ENCODE data around the gene ANGPTL4.
A peak's percentile ranks its signal among the peaks of the same experiment; 100 is the strongest.
"Not testable (repeated sequence)": the region's sequence is repeated elsewhere in the genome, so short reads cannot be mapped to it uniquely, and the experiment has no call there.

ANGPTL4 gene

DNA sequence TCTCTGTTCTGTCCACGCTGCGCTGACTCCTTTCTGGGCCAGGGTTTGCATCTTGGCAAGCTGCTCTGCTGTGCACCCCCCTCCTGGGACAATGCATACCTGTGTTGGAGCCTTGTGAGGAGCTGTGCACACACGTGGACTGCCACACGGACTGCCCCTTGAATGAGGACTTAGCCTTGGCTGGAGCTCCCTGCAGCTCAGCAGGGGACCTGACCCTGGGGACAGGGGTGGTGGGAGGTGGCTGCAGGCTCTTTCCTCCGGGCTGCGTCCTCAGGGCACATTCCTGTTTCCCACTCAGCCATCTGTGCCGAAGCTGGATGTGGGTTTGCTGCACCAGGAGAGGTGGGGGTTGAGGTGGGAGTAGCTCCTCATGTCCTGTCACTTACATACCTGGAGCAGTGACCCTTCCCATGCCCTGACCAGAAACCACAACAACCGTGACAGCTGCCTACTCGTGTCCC lies 34.4 kb downstream of the ANGPTL4 start:
- Mint-ChIP-seq H3K4me3 (no peak overlapping the region), H3K27ac (no peak overlapping the region), H3K4me1 (peaks cover 14% of the 10 kb centered on the region), H3K27me3 (no peaks in the 10 kb centered on the region), H3K9me3 (no peaks in the 10 kb centered on the region), H3K36me3 (ENCODE audit: low read depth) (no peaks in the 10 kb centered on the region)
- ATAC-seq, result no peak
- no peak for DNase-seq

DNA sequence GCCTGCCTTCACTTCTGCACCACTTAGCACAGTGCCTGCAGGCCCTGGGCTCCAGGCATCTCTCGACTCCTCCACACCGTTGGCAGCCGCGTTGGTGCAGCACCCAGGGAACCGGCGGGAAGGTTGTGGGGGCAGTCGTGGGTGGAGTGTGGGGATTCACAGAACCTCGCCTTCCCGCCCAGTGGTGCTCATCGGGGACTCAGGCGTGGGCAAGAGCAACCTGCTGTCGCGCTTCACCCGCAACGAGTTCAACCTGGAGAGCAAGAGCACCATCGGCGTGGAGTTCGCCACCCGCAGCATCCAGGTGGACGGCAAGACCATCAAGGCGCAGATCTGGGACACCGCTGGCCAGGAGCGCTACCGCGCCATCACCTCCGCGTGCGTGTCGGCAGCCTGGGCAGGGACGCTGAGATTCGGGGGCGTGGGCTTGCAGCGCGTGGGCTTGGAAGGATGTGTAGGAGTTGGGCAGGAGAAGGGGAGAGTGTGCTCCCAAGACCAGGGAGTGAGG lies 35.8 kb downstream of the ANGPTL4 start:
- ATAC-seq (no peak), DNase-seq (no peak)
- Mint-ChIP-seq H3K9me3 (no peaks in the 10 kb centered on the region), H3K4me1 (peaks cover 14% of the 10 kb centered on the region), H3K27ac (no peak overlapping the region), H3K36me3 (ENCODE audit: low read depth) (peaks cover 3% of the 10 kb centered on the region), H3K4me3 (no peak overlapping the region), H3K27me3 (no peaks in the 10 kb centered on the region)

DNA sequence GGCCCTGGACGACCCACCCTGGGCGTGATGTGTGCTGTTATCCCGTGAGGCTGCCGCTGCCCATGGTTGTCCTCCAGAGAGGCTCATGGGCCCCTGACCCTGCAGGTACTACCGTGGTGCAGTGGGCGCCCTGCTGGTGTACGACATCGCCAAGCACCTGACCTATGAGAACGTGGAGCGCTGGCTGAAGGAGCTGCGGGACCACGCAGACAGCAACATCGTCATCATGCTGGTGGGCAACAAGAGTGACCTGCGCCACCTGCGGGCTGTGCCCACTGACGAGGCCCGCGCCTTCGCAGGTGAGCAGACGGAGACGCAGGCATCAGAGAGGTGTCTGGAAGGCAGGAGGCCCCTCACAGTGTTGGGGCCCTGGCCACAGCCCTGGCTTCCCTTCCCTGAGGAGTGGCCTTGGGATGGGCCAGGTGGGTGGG lies 38.0 kb downstream of the ANGPTL4 start:
- H3K36me3 Mint-ChIP-seq (ENCODE audit: low read depth), result peaks cover 5% of the 10 kb centered on the region
- no peak for ATAC-seq
- H3K27me3 Mint-ChIP-seq, result no peaks in the 10 kb centered on the region
- H3K9me3 Mint-ChIP-seq, result no peaks in the 10 kb centered on the region
- no peak for DNase-seq
- peaks cover 5% of the 10 kb centered on the region for H3K4me1 Mint-ChIP-seq
- H3K4me3 Mint-ChIP-seq, result no peak overlapping the region
- H3K27ac Mint-ChIP-seq, result no peak overlapping the region

DNA sequence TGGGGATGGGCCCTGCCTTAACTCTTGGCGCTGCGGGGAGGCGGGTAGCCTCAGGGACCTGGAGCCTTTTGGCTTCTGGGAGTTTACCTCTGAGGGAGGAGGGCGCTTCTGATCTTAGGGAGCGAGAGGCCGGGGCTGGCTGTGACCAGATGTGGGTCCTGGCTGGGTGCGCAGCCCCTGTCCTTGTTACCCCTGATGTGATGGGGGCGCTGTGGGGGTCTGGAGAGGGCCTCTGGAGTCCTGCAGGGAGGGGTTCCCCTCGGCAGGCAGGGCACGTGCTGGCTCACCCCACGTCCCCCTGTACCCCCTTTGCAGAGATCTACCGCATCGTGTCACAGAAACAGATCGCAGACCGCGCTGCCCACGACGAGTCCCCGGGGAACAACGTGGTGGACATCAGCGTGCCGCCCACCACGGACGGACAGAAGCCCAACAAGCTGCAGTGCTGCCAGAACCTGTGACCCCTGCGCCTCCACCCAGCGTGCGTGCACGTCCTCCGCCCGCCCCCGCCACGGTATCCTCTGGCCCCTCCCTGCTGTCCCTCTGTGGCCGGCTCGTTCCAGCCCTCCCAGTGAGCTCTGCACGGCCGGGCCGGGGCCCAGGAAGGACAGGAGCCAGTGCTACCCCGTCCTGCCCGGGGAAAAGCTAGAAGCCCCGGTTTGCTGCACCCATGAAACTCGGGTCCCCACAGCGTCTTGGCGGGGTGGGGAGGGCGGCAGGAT lies 39.3 kb downstream of the ANGPTL4 start:
- H3K27me3 Mint-ChIP-seq, result no peaks in the 10 kb centered on the region

DNA sequence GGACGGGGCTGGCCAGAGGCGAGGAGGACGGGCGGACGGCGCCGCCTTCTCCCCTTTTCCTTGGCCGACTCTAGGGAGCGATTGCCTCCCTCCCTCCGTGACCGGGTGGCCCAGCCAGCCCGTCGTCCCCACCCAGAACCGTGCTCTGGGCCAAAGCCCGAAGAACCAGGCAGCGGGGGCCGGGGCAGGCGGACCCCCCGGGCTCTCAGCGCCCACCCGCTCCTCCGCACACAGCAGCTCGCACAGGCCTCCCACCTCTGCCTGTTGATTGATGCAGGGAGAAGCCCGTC lies 39.8 kb downstream of the ANGPTL4 start:
- Mint-ChIP-seq H3K36me3 (ENCODE audit: low read depth) (peaks cover 5% of the 10 kb centered on the region), H3K9me3 (no peaks in the 10 kb centered on the region), H3K27me3 (no peaks in the 10 kb centered on the region), H3K4me3 (no peak overlapping the region), H3K27ac (no peak overlapping the region), H3K4me1 (no peaks in the 10 kb centered on the region)
- ATAC-seq (no peak), DNase-seq (no peak)

More for the DNA sequence above, 39.3 kb downstream of the ANGPTL4 start:
- ATAC-seq (no peak), DNase-seq (no peak)
- Mint-ChIP-seq H3K4me1 (no peaks in the 10 kb centered on the region), H3K27ac (no peak overlapping the region), H3K9me3 (no peaks in the 10 kb centered on the region), H3K4me3 (no peak overlapping the region), H3K36me3 (ENCODE audit: low read depth) (peaks cover 5% of the 10 kb centered on the region)

DNA sequence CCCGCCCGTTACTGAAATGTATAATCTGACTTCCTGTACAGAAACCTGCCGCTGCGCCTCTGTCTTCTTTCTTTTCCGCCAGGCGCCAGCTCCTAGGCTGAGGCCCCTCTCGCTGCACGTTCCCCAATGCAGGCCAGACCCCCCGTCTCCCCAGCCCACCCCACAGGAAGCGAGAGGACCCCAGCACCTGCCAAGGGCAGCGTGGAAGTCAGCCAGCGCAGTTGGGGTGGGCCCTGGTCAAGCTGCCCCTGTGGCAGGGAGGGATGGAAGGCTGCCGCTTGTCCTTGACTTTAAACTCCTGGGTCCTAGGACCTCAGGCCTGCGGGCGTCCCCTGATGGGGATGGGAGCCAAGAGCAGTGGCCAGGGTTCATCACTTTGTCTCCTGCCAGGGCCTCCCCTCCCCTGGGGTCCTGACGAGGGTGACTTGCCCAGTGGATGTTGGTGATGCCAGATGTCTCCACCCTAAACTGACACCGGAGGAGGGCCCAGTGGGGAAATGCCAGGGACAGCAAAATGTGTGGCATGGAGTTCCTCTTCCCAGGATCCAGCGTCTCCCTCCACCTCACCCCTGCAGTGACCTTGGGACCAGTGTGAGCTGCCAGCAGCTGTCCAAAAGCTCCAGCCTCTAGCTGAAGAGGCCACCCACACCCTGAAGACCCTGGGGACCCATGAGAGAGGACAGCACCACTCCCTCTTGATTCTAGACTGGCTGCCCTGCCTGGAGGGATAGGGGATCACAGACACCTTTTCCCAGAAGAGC lies 40.6 kb downstream of the ANGPTL4 start:
- H3K36me3 Mint-ChIP-seq (ENCODE audit: low read depth), result peaks cover 5% of the 10 kb centered on the region
- H3K4me3 Mint-ChIP-seq, result no peak overlapping the region
- no peaks in the 10 kb centered on the region for H3K4me1 Mint-ChIP-seq
- H3K27me3 Mint-ChIP-seq, result no peaks in the 10 kb centered on the region
- ATAC-seq (no peak), DNase-seq (no peak)
- no peaks in the 10 kb centered on the region for H3K9me3 Mint-ChIP-seq
- no peak overlapping the region for H3K27ac Mint-ChIP-seq

DNA sequence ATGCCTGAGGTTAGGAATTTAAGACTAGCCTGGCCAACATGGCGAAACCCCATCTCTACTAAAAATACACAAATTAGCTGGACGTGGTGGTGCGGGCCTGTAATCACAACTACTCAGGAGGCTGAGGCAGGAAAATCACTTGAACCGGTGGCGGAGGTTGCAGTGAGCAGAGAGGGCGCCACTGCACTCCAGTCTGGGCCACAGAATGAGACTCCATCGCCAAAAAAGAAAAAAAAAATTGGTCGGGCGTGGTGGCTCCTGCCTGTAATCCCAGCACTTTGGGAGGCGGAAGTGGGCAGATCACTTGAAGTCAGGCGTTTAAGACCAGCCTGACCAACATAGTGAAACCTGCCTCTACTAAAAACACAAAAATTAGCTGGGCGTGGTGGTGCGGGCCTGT lies 46.8 kb downstream of the ANGPTL4 start:
- DNase-seq; H3K4me1 Mint-ChIP-seq; H3K36me3 Mint-ChIP-seq (ENCODE audit: low read depth); H3K27me3 Mint-ChIP-seq; H3K9me3 Mint-ChIP-seq; H3K4me3 Mint-ChIP-seq; ATAC-seq; H3K27ac Mint-ChIP-seq: not testable (repeated sequence)

DNA sequence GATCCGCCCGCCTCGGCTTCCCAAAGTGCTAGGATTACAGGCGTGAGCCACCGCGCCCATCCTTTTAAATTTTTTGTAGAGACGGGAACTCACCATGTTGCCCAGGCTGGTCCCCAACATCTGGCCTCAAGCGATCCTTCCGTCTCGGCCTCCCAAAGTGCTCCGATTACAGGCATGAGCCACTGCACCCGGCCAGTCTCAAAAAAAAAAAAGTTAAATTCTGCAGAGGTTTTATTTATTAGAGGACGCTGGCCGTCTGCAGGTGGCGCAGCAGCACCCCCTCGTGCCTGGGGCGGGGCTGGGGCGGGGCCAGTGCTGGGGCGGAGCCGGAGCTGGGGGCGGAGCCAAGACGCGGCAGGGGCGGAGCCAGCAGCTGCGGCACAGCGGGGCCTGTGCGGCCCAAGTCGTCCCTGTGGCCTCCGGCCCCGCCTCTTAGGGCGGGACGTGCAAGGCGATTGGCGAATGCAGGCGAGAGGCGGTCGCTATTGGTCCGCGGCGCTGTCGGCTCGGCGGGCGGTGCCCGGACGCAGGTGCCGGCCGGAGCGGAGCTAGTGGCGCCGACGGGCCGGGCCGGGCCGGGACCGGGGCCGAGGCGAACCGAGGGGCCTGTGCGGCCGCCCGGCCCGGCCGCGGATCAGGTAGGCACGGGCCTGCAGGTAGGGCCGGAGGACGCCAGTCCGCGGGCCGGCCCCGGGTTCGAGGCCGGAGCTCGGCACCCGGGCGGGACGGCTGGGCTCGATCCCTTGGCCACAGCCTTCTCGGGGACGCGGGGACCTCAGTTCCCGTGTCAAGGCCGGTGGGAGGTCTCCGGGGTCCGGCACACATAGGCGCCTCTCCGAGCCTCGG lies 49.1 kb downstream of the ANGPTL4 start, which contains the start of gene MARCHF2:
Gene MARCHF2 (plus strand): TSS at position 523 of the 846 bp plus-strand sequence. CDS start 8,536 bp downstream, outside the sequence.
- H3K4me1 Mint-ChIP-seq, result peaks cover 7% of the 10 kb centered on the region
- peak; percentile 100 for ATAC-seq

DNA sequence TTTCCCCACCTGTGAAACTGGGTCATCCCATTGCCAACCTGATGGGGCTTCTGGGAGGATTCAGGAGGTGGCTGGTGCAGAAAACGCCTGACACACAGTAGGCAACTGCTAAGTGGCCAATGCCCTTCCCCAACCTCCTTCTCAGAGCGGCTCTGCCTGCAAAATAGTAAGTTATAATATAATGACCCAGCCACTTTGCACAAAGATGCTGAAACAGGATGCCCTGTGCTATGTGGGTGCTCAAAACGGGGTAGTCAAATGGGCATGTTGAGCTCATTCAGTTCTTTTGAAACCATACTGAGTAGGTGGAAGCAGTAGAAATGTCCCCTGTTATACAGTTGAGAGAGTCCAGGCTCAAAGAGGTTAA lies 49.7 kb downstream of the ANGPTL4 start:
- peaks cover 7% of the 10 kb centered on the region for H3K4me1 Mint-ChIP-seq
- H3K27ac Mint-ChIP-seq, result no peak overlapping the region
- H3K4me3 Mint-ChIP-seq, result peak overlapping the region; percentile 70
- DNase-seq (no peak), ATAC-seq (no peak)
- no peaks in the 10 kb centered on the region for H3K9me3 Mint-ChIP-seq
- H3K36me3 Mint-ChIP-seq (ENCODE audit: low read depth), result no peaks in the 10 kb centered on the region
- H3K27me3 Mint-ChIP-seq, result no peaks in the 10 kb centered on the region

More for the DNA sequence above, 49.1 kb downstream of the ANGPTL4 start, which contains the start of gene MARCHF2:
- Mint-ChIP-seq H3K4me3 (peak within 1 kb of the TSS; percentile 70), H3K9me3 (no peaks in the 10 kb centered on the region), H3K27me3 (no peaks in the 10 kb centered on the region), H3K36me3 (ENCODE audit: low read depth) (no peaks in the 10 kb centered on the region), H3K27ac (no peak within 1 kb of the TSS)
- peak; percentile 94 for DNase-seq

DNA sequence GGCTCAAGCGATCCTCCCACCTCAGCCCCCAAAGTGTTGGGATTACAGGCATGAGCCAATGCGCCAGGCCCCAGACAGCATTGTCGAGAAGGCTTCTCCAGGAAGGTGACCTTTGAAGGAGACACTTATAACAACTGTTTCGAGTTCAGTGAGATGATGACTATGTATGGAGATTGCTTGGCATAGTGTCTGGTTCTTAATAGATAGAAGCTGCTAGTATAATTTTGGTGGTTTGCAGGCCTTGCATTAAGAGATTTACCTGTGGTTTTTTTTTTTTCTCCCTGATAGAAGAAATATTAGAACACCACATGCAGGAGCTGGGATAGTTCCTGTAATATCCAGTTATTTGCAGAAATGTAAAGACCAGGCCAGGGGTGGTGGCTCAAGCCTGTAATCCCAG lies 52.8 kb downstream of the ANGPTL4 start:
- ATAC-seq (no peak), DNase-seq (no peak)
- no peaks in the 10 kb centered on the region for H3K36me3 Mint-ChIP-seq (ENCODE audit: low read depth)
- H3K4me3 Mint-ChIP-seq, result no peak overlapping the region
- H3K4me1 Mint-ChIP-seq, result peaks cover 7% of the 10 kb centered on the region
- no peaks in the 10 kb centered on the region for H3K27me3 Mint-ChIP-seq
- no peaks in the 10 kb centered on the region for H3K9me3 Mint-ChIP-seq
- H3K27ac Mint-ChIP-seq, result no peak overlapping the region

DNA sequence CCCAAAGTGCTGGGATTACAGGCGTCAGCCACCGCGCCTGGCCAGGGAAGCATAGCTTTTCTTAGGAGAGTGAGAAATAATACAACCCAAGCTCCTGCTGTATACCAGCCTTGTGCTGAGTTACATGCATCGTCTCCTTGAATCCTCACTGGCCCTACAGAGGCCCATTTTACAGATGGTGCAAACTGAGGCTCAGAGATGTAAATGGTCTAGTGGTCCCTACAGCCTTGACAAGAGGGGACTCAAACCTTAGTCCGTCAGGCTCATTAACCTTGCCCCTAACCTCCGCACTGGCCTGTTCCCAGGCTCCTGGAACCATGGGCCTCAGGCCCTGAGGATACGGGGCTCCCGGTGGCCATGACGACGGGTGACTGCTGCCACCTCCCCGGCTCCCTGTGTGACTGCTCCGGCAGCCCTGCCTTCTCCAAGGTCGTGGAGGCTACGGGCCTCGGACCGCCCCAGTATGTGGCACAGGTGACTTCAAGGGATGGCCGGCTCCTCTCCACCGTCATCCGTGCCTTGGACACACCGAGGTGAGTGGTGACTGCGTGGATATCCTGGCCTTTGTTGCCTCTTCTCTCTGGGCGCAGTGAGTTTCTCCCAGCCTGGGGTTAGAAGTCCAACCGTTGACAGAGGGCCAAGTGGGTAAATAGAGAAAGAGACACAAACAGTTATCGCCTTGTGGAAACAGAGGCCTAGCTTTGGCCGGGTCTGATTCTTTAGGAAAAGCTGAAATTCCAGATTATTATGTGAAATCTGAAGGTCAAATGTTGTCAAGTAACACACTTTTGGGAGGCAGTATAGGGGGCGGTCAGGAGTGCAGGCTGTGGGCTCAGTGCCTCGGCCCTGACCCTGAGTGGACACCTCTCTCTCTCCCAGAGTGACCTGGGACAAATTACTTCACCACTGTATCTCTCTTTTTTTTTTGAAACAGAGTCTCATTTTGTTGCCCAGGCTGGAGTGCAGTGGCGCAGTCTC lies 57.8 kb downstream of the ANGPTL4 start:
- no peaks in the 10 kb centered on the region for H3K27me3 Mint-ChIP-seq
- no peak overlapping the region for H3K27ac Mint-ChIP-seq
- H3K36me3 Mint-ChIP-seq (ENCODE audit: low read depth), result peaks cover 1% of the 10 kb centered on the region
- no peaks in the 10 kb centered on the region for H3K9me3 Mint-ChIP-seq
- no peak overlapping the region for H3K4me3 Mint-ChIP-seq
- no peak for DNase-seq
- peaks cover 3% of the 10 kb centered on the region for H3K4me1 Mint-ChIP-seq
- ATAC-seq, result no peak

DNA sequence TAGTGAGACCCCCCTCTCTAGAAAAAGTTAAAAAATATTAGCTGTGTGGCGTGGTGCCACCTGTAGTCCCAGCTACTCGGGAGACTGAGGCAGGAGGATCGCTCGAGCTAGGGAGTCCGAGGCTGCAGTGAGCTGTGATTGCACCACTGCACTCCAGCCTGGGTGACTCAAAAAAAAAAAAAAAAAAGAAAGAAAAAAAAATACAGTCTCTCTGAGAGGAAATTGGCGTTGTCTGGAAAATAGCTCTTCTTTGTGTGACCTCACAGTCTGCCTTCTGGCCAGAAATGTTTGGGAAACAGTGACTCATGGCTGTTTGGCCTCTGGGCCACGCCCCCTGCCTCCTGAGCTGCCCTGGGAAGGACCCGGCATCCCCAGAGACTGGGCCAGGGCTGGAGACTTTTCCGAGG lies 59.9 kb downstream of the ANGPTL4 start:
- H3K9me3 Mint-ChIP-seq, result no peaks in the 10 kb centered on the region
- ATAC-seq, result peak; percentile 49
- no peak overlapping the region for H3K27ac Mint-ChIP-seq
- H3K4me1 Mint-ChIP-seq, result peaks cover 3% of the 10 kb centered on the region
- H3K36me3 Mint-ChIP-seq (ENCODE audit: low read depth), result peaks cover 3% of the 10 kb centered on the region
- DNase-seq, result no peak
- no peaks in the 10 kb centered on the region for H3K27me3 Mint-ChIP-seq
- no peak overlapping the region for H3K4me3 Mint-ChIP-seq
